Cortex of kidney (tissue), 1 donor: Measurements from ENCODE around the gene BAIAP2L1.

Source experiments
- DNase-seq: peaks from one replicate; lab custom pipeline; 2025; lab: John Stamatoyannopoulos, UW

Gene BAIAP2L1

DNA sequence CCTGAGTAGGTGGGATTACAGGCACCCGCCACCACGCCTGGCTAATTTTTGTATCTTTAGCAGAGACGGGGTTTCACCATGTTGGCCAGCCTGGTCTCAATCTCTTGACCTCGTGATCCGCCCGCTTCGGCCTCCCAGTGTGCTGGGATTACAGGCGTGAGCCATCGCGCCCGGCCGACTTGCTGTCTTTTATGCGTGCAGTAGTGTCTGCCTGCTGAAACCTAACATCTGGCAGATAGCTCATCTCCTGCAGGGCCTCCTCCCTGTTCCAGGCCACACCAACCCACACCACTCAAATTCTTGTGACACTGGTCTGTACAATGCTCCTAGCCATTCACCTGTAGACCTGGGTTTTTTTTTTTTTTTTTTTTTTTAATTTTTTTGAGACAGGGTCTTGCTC is 41.5 kb downstream of the BAIAP2L1 start:
- no peak for DNase-seq

DNA sequence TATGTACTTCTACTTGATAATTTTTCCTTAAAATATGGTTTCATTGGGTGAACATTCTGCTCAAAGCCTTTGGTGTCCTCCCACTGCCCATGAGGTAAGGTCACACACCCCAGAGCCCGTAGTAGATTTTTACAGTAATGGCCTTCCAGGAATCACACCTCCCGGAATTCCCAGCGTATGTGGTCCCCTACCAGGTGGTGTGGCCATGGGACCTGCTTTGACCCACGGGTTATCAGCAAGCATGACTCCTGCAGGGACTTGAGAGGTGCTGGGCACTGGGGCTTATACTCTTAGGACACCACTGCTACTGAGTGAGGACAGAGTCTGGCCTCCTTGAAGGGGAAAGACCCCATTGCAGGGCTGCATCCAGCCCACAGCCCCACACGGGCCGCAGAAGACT is 42.2 kb downstream of the BAIAP2L1 start:
- no peak for DNase-seq

DNA sequence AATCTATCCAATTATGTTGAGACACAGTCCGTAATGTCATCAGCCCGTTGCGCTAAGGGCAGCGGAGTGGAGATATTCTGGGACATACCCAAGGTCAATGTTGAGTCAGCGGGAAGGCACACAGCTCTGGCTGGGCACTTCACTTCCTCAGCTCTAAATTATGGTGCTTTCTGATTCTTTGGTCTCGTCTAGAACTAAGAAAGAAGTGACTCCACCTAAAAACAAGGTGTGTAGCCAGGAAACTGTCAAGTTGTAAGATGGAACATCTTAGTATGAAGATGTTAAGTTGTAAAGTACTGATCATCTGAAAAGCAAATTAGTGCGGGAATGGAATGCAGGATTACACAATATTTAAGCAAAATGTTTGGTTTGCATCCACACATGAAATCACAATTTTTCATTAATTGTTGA is 43.1 kb downstream of the BAIAP2L1 start:
- no peak for DNase-seq

DNA sequence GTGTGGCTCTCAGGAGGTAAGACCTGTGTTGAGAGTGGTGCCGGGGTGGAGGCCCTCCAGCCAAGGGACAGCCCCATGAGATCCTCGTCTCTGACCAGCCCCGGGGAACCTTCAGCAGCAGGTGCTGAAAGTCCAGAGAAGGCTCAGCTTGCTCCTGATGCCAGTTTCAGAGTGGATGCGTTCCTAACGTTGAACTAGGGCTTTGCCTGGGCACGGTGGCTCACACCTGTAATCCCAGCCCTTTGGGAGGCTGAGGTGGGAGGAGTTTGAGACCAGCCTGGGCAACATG is 45.7 kb downstream of the BAIAP2L1 start:
- no peak for DNase-seq

DNA sequence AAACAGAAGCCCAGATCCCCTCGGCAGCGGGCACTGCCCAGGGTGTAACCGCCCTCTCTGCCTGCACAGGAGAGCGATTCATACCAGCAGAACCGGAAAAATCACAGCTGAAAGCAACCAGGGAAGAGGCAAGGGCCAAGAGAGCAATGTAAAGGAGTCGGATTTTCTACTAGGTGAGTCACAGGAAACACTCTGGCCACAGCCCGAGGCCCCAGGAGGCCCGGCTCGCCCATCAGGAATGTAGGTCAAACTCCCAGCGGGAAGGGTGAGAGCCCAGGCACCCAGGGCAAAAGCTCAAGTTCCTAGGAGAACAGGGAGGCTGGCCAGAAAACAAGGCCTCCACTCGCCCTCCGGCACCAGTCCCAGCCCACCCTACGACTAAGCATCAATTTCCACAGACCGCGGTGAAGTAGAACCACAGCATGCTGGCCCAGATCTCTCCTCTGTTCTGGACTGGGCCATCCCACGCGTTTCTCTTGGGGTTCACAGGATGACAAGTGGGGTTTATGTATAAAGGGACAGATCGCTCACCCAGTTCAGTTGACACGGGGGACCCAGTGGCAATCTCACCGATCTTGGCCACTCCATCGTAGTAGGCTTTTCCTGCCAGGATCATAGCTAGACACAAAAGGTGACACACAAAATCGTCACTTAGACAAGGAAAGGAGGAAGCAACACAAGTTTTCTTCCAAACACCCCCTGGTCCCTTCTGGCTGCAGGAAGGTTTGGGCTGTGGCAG is 46.2 kb downstream of the BAIAP2L1 start:
- DNase-seq = no peak

DNA sequence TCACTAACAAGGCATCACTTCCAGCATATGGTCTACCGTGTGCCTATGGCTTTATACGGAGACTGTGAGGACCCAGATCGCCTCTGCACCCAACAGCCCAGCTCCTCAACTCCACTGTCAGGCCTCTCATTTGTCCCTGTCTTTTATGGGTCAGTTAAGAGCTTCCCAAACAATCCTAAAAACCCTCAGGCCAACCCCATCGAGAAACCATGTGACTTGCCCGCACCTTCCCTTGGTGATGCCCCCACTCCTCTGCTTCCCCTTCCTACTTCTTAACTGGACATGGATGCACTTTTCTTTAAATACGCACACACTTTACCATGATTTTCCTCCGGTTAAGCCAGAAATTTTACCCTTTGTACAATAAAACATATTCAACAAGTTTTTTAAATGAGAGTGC is 46.8 kb downstream of the BAIAP2L1 start:
- no peak for DNase-seq

DNA sequence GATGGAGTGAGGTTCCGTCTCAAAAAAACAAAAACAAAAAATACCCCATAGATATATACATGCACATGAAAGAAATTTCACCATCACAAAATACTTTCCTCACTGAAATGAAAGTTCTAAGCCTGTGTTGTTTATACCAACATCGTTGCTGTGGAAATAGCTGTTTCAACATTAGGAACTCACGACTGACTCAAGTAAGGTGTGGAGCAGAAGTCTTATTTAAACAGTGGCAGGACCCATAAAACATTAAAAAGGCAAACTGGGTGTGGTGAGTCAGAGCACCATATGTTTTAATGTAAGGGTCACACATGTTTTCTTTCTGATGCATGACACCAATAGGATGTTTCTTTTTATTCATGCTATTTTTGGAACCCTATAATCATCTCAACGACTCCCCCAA is 48.3 kb downstream of the BAIAP2L1 start:
- no peak for DNase-seq

DNA sequence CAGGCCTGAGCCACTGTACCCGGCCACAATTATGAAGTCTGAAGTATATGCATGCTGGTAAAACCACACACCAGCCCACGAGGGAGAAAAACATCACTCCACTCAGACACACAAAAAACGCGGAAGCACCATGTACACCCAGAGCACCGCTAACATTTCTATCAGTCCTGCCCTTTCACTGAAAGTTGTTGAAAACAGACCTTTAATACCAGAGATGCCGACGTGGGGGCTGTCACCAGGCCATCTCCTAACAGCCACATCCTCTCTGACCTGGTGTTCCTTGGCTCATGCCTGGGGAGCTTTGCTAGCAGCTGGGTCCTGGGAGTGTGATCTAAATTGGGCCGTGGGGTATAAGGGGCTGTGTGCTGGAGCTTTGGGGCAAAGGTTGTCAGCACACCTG is 49.8 kb downstream of the BAIAP2L1 start:
- DNase-seq = no peak

DNA sequence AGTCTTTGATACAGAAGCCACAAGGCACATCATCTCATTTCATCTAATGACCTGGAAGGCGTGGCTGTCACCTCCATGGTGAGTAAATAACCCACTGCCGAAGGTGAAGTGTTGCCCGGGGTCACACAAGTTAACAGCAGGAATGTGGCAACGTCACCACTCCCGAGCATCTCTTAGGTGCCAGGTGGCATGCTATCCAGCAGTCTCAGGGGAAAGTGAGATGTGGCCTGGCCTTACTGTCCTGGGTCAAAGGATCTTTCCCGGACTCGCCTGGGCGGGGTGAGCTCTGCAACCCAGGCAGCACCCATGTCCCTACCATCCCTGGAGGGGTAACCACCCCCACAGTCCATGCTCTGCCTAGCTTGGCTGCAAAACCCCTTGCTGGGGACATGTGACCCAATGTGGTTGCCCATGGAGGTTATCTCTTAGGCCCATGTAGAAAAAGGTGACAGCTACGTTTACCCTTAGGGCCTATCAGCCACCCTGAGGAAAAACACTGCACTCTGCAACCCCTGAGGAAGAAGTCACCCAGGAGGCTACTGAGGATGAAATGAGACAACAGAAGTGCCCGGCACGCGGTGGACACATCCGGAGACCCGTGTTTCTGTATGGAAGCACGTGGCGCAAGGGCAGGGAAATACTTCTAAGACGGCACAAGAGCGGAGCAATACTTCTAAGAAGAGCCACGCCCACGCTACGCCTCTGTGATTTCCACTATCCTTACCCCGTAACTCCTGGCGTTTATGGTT is 52.0 kb downstream of the BAIAP2L1 start:
- no peak for DNase-seq

DNA sequence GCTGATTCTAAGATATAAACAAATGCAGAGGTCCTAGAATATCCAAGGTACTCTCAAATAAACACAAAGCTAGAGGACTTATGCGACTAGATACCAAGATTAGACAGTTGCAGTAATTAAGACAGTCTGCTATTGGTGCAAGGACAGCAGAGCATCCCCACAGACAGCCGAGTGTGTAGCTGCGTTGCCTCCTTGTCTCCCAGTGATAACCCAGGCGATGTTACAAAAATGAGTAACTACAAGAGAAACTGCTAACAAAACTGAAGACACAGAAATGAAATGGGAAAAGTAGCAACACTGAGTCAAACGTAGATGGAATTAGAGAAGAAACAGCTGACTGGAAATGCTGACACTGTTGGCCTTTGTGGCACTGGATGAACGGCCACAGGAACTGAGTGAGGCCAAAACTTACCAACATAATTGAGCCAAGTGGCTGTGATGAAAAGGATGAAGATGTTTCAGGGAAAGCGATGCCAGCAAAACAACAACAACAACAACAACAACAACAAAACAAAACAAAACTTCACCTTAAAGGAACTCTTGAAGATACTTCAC is 54.3 kb downstream of the BAIAP2L1 start:
- no peak for DNase-seq

DNA sequence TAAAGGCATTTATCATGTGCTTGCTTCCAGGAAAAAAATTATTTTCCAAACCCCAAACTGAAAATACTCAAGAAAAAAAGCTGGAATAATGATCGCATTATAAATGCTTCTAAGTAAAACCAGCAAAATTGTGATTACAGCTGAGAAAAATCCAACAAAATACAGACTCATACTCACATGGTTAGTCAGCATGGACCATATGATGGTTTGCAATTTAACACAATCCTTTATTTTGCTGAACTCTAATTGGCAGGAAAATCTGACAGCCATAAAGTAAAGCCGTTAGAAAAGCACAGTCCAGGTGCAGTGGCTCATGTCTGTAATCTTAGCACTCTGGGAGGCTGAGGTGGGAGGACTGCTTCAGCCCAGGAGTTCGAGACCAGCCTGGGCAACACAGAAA is 59.8 kb downstream of the BAIAP2L1 start:
- no peak for DNase-seq

DNA sequence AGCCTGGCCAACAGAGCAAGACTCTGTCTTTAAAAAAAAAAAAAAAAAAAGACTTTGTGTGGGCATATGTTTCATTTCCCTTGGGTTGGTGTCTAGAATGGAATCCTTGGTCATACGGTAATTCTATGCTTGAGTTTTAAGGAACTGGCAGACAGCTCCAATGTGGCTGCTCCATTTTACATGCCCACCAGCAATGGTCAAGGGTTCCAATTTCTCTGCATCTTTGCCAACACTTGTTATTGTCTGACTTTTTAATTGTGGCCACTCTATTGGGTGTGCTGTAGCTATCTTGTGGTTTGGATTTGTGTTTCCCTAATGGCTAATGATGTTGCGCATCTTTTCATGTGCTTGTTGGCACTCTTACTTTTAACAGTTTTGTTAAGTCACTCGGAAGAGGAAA is 61.8 kb downstream of the BAIAP2L1 start:
- no peak for DNase-seq

DNA sequence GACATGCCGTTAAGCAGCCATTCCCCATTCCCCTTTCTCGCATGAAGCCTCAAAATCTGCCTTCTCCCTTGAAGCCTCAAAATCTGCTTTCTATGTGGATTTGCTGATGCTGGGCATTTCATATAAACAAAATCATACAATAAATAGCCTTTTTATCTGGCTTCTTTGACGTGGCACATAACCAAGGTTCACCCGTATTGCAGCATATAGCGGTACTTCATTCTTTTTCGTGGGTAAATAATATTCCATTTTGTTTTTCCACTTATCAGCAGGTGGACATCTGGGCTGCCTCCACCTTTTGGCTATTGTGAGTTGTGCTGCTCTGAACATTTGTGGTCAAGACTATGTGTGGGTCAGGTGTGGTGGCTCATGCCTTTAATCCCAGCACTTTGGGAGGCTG is 62.4 kb downstream of the BAIAP2L1 start:
- DNase-seq = no peak

DNA sequence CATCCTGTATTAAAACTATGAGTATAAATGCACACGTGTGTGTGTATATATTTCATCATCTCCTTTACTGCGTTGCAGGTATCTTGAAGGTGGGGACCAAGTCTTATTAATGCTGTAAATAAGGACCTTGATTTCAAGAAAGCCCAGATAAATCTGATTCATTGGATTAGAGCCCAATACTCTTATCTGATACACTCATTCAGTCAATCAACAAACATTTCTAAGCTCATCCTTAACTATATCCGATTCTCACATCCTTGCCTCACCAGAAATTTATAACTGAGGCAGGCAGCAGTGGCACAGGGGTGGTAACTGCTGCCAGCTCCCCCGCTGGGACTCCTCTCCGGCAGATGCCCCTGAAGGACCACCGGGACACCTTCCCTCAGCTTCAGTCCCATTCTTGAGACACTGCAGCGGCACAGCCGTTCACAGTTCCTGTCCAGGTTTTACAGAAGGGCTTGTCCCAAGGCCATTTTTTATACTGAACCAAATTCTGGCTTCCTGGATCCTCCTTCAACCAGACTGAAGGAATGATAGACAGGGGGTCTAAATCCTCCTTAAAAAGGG is 65.4 kb downstream of the BAIAP2L1 start:
- no peak for DNase-seq

DNA sequence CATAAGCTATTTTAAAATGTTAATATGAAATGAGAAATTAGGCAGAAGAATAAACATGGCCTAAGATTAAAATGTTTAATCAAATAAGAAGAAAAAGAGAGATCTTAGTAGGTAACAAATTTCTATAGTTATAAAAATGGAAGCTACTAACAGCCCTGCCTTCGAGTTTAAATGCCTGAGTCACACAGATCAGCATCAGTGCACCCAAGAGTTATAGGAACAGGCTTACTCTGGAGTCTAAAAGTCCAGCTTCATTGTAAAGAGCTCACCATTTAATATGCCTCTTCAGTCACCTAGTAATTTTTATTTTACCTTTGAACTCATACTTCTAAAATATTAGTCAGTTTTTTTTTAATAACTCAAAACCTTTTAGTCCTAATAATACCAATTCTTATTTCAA is 66.8 kb downstream of the BAIAP2L1 start:
- no peak for DNase-seq

DNA sequence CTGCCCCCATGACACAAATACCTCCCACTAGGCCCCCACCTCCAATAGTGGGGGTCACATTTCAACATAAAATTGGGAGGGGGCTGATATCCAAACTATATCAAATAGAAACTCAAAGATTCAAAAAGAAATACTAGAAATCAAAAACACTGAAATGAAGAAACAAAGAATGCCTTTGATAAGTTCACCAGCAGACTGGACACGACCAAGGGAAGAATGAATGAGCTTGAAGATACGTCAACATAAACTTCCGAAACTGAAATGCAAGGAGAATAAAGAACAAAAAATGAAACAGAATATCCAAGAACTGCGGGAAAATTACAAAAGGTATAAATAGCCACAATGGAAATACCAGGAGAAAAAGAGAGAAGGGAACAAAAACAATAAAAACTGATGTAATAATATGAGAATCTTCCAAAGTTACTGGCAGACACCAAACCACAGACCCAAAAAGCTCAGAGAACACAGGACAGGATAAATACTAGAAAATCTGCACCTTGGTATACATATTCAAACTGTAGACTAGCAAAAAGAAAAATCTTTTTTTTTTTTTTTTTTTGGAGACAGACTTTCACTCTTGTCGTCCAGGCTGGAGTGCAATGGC is 69.9 kb downstream of the BAIAP2L1 start:
- DNase-seq = no peak

DNA sequence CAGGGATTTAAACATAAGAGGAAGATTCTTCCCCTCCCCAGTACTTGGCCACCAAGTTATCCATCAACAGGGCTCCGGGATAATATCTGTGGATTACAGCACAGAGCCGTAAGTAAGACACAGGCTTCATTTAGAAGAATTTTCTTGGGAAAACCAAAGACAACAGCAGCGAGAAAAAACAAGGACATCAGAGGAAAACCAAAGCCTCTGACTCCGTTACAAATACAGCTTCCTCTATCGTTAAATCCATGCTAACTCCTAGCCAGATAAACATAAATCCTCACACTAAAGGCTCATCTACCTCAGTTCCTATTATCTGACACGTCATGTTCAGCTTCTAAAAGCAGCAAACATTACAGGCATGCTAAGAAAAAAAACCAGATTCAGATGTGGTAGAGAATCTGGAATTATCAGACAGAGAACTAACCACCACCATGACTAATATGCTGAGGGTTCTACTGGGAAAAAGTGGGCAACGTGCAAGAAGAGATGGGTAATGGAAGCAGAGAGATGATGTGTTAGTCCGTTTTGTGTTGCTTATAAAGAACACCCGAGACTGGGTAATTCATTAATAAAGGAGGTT is 71.0 kb downstream of the BAIAP2L1 start:
- no peak for DNase-seq

DNA sequence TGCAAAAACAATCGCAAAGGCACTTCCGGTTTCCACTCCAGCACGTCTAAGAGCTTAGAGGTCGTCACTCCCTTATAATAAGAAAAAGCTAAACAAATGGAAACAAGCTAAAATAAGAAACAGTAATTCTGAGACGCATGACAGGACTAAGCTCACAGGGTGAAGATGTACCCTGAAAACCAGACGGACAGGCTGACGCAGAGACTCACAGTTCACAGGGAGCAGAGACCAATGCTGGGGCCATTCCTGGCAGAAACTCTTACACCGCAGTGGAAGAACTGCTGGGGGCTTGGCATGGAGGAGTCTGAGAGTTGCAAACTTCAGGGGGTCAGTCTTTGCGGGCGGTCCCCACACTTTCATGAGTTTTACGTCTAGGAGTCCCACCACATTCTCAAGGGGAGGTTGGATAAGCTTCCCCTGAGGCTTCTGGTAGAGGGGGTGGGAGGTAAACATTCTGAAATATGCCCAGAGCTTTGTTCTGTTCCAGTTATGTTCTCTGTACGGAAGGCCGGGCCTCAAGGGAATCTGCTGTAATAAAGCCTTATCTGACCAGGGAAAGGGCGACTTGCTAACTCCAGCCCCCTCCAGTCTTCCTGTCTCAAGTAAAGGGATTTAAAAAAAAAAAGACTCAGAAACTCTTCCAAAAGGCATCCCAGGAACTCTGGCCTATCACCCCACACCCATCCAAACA is 71.6 kb downstream of the BAIAP2L1 start:
- no peak for DNase-seq

DNA sequence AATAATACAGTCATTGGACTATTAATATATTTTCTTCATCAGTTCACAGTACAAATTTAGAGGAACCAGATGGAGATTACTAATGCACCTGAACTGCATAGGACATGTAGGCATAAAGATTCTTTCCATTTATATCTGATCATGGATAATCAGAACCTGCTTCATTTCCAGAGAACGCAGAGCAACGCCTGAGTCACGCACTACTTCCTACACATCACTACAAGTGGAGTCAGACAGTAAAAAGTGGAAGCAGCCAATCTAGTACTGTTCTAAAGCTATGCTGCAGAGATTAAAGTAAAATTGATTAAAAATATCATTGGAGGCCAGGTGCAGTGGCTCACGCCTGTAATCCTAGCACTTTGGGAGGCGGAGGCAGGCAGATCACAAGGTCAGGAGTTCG is 76.1 kb downstream of the BAIAP2L1 start:
- DNase-seq = no peak

DNA sequence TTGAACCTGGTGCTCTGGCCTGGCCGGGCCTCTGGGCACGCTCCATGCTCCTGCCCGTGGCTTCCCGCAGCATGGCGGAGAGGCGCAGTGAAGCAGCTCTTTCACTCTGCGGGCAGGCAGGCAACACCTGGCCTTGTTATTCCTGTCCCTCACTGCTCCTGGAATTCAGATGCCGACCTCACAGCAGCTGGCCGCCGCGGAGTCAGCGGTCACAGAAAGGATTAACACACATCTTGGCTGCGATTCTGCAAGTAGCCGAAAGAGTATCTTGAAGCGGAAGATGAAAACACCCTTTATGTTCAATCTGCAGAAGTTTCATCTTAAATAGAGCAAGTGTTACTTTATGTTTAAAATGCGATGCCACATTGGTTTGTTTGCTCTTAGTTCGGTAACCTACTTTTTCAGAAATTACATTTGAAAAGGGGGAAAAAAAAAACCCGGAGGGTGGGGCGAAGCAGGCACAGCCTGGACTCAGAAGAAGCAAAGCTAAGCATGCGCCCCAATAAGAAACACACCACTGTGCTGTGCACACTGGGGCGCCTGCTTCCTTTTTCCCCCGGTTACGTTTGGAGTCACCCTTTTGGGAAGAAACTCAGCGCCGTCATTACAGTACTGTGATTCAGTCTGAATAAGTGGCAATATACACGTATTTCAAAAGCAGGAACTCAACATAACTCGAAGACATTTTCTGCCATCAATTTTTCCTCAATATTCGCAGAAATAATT is 77.1 kb downstream of the BAIAP2L1 start:
- no peak for DNase-seq
